SK-N-SH (cell line): Measurements from ENCODE around the gene CNTNAP5. TPM values are rescaled to one million over a fixed set of nuclear protein-coding genes. Genes with fewer than 3 reads are reported as not detected.

Source experiments
- CTCF ChIA-PET: fragments of 300-600, 350-600 bp; formaldehyde crosslinking; extraction: SDS; loops from one replicate; lab custom pipeline; 2021; lab: Yijun Ruan, JAX
- POLR2A ChIA-PET: fragments of 350-600 bp; sonication (Branson Sonifier 250); formaldehyde crosslinking; extraction: SDS; loops from one replicate; lab custom pipeline; 2020; ENCODE audit warnings: antibody characterized with exemption, inconsistent platforms; lab: Yijun Ruan, JAX
- DNase-seq: peaks from one replicate; pipeline ENCODE4 v3.0.0; 2012
- H2AFZ ChIP-seq: fragments of 200-600 bp; sonication (generic); 2 replicates; pipeline ENCODE4 v1.8.1; 2016; ENCODE audit warnings: antibody characterized with exemption, mild to moderate bottlenecking, low read depth
- H3F3A ChIP-seq: fragments of 200-600 bp; sonication (generic); replicated peaks from 2 replicates; pipeline ENCODE3; 2016; ENCODE audit warnings: antibody characterized with exemption, mild to moderate bottlenecking; ENCODE audit not compliant: insufficient read depth
- H3K27ac ChIP-seq, 2 experiments: fragments of 200-500 bp in 1 of 2; fragments of 200-600 bp in 1 of 2; sonication (Bioruptor generic) in 1 of 2; sonication (generic), shearing (Covaris generic) in 1 of 2; 2 replicates each; pipeline versions ENCODE4 v1.5.1 to v1.6.1; 2014 to 2016; ENCODE audit warnings: low read depth in 2 of 2, inconsistent platforms in 1 of 2, low read length in 1 of 2, mild to moderate bottlenecking in 1 of 2, mixed read lengths in 1 of 2
- H3K27me3 ChIP-seq: fragments of 200-600 bp; sonication (generic), shearing (Covaris generic); 2 replicates; pipeline ENCODE4 v1.6.1; 2016; ENCODE audit warnings: mixed run types; ENCODE audit not compliant: insufficient read depth
- H3K36me3 ChIP-seq, 2 experiments: fragments of 200-500 bp in 1 of 2; fragments of 200-600 bp in 1 of 2; sonication (Bioruptor generic) in 1 of 2; sonication (generic) in 1 of 2; replicated peaks in 1 of 2; 2 replicates each; pipeline versions ENCODE3 to v1.5.1; 2014 to 2016; ENCODE audit warnings: low read length in 1 of 2, mild to moderate bottlenecking in 1 of 2; ENCODE audit not compliant: insufficient read depth in 2 of 2, control insufficient read depth in 1 of 2
- H3K4me1 ChIP-seq, 2 experiments: fragments of 200-500 bp in 1 of 2; fragments of 200-600 bp in 1 of 2; sonication (Bioruptor generic) in 1 of 2; sonication (generic), shearing (Covaris generic) in 1 of 2; 2 replicates each; pipeline versions ENCODE4 v1.5.1 to v1.6.1; 2014 to 2016; ENCODE audit warnings: low read depth in 1 of 2, low read length in 1 of 2, mixed run types in 1 of 2; ENCODE audit not compliant: insufficient read depth in 2 of 2, control insufficient read depth in 1 of 2
- H3K4me2 ChIP-seq: fragments of 200-600 bp; sonication (generic), shearing (Covaris generic); 2 replicates; pipeline ENCODE4 v1.6.1; 2017; ENCODE audit warnings: mixed run types
- H3K4me3 ChIP-seq, 2 experiments: fragments of 200-500 bp in 1 of 2; fragments of 200-600 bp in 1 of 2; sonication (Bioruptor generic) in 1 of 2; sonication (generic), shearing (Covaris generic) in 1 of 2; 2 replicates each; pipeline versions ENCODE4 v1.5.1 to v1.8.1; 2014 to 2016; ENCODE audit warnings: low read depth in 2 of 2, inconsistent platforms in 1 of 2, low read length in 1 of 2, mild to moderate bottlenecking in 1 of 2, mixed read lengths in 1 of 2, moderate library complexity in 1 of 2
- H3K79me2 ChIP-seq: fragments of 200-600 bp; sonication (generic); 2 replicates; pipeline ENCODE4 v1.8.1; 2017; ENCODE audit warnings: mild to moderate bottlenecking; ENCODE audit not compliant: insufficient read depth
- H3K9ac ChIP-seq: fragments of 200-600 bp; sonication (generic); 2 replicates; pipeline ENCODE4 v1.6.1; 2017; ENCODE audit warnings: mixed run types
- H3K9me2 ChIP-seq: fragments of 200-600 bp; sonication (generic); 2 replicates; pipeline ENCODE4 v1.6.1; 2017; ENCODE audit warnings: mixed run types
- H3K9me3 ChIP-seq: fragments of 200-600 bp; sonication (generic); 2 replicates; pipeline ENCODE4 v1.6.1; 2017; ENCODE audit warnings: mixed run types, mild to moderate bottlenecking, moderate library complexity
- H4K20me1 ChIP-seq: fragments of 200-600 bp; sonication (generic); 2 replicates; pipeline ENCODE4 v1.6.1; 2017; ENCODE audit warnings: mild to moderate bottlenecking, mixed run types; ENCODE audit not compliant: insufficient read depth
- CHD2 ChIP-seq: fragments of 150-350 bp; IDR thresholded peaks from 2 replicates; pipeline ENCODE4 v1.6.1; 2018; ENCODE audit warnings: low read length; ENCODE audit not compliant: partially characterized antibody
- EP300 ChIP-seq, 2 experiments: IDR thresholded peaks; 2 replicates each; pipeline versions ENCODE4 v1.4.0 to v1.6.1; 2012; ENCODE audit warnings: borderline replicate concordance in 1 of 2, low read depth in 1 of 2, low read length in 1 of 2
- EZH2phosphoT487 ChIP-seq: fragments of 200-600 bp; sonication (generic); IDR thresholded peaks from 2 replicates; pipeline ENCODE4 v1.6.1; 2017; ENCODE audit warnings: low read depth, mixed run types, mild to moderate bottlenecking, antibody characterized with exemption, moderate library complexity, borderline replicate concordance
- FOSL2 ChIP-seq: IDR thresholded peaks from 2 replicates; pipeline ENCODE4 v1.4.0; 2012; ENCODE audit warnings: low read depth, mild to moderate bottlenecking, moderate library complexity, borderline replicate concordance
- GABPA ChIP-seq: IDR thresholded peaks from 2 replicates; pipeline ENCODE4 v1.4.0; 2012; ENCODE audit warnings: low read depth, mild to moderate bottlenecking
- MXI1 ChIP-seq: IDR thresholded peaks from 2 replicates; pipeline ENCODE4 v1.6.1; 2012; ENCODE audit warnings: mild to moderate bottlenecking, low read depth, low read length, improper control_type of control experiment
- NRF1 ChIP-seq: IDR thresholded peaks from 2 replicates; pipeline ENCODE4 v1.6.1; 2012; ENCODE audit warnings: low read depth, mild to moderate bottlenecking, low read length
- RAD21 ChIP-seq: IDR thresholded peaks from 2 replicates; pipeline ENCODE4 v1.6.1; 2012; ENCODE audit warnings: mild to moderate bottlenecking, low read length
- RFX5 ChIP-seq: IDR thresholded peaks from 2 replicates; pipeline ENCODE4 v1.6.1; 2012; ENCODE audit warnings: mild to moderate bottlenecking, improper control_type of control experiment, low read length
- SIN3A ChIP-seq: IDR thresholded peaks from 2 replicates; pipeline ENCODE4 v1.6.1; 2012; ENCODE audit warnings: low read depth, mild to moderate bottlenecking, low read length, moderate library complexity, borderline replicate concordance
- TAF1 ChIP-seq: IDR thresholded peaks from 2 replicates; pipeline ENCODE4 v1.6.1; 2012; ENCODE audit warnings: low read depth, mild to moderate bottlenecking, low read length, moderate library complexity, borderline replicate concordance
- TCF12 ChIP-seq: IDR thresholded peaks from 2 replicates; pipeline ENCODE4 v1.4.0; 2012
- TEAD4 ChIP-seq: IDR thresholded peaks from 2 replicates; pipeline ENCODE4 v1.4.0; 2012; ENCODE audit warnings: mild to moderate bottlenecking, borderline replicate concordance; ENCODE audit not compliant: insufficient read depth
- ZBTB33 ChIP-seq: IDR thresholded peaks from 2 replicates; pipeline ENCODE4 v1.4.0; 2012; ENCODE audit warnings: low read depth, borderline replicate concordance
- WGBS: methylation state at CpG from one replicate; pipeline ENCODE4 v1.1.6; 2017; ENCODE audit warnings: low lambda C conversion rate; 5-methylcytosine and 5-hydroxymethylcytosine counted together
- polyA plus RNA-seq, 3 experiments: library from polyadenylated mRNA; depleted of rRNA; stranded (reverse); fragments of >200 nt; gene quantifications; 2 replicates each; pipeline ENCODE4 v1.2.3, GENCODE V29; 2012
- TF ChIP-seq, protein P1 (sequence below): fragments of 200-600 bp; sonication (generic); IDR thresholded peaks from 2 replicates; pipeline ENCODE4 v1.6.1; 2017; ENCODE audit warnings: antibody characterized with exemption, mild to moderate bottlenecking, moderate library complexity
- TF ChIP-seq, protein P2 (sequence below): fragments of 150-350 bp; IDR thresholded peaks from 2 replicates; pipeline ENCODE4 v1.6.1; 2016; ENCODE audit warnings: mild to moderate bottlenecking, low read depth, low read length
- TF ChIP-seq, protein P3 (sequence below): IDR thresholded peaks from 2 replicates; pipeline ENCODE4 v1.4.0; 2012; ENCODE audit warnings: low read depth, borderline replicate concordance

Gene CNTNAP5
- polyA plus RNA-seq, 1 of the 3 experiments (the other 2 are of a cell fraction): 0.08 TPM

- Histone ChIP-seq H3K27ac (no peak overlapping the region), H3K4me1 (no peaks in the 10 kb centered on the region)
- POLR2A ChIA-PET: no interaction called here
- no peak for TF ChIP-seq MXI1
- no peak for TF ChIP-seq TEAD4
- no peak for TF ChIP-seq FOSL2
- TF ChIP-seq, all 33 proteins: peak for 0
- H3F3A ChIP-seq: no peaks in the 10 kb centered on the region
- no peaks in the 10 kb centered on the region for H3K36me3 ChIP-seq
- CTCF ChIA-PET: no interaction called here
- H3K4me3 ChIP-seq: no peak overlapping the region
- 22% methylated on average over 4 of the region's 4 CpGs for WGBS
- H3K27me3 ChIP-seq: no peaks in the 10 kb centered on the region
- no peak overlapping the region for H2AFZ ChIP-seq
- no peaks in the 10 kb centered on the region for H3K9me2 ChIP-seq
- H3K9me3 ChIP-seq: no peaks in the 10 kb centered on the region
- no peaks in the 10 kb centered on the region for H3K79me2 ChIP-seq
- H3K9ac ChIP-seq: no peak overlapping the region
- no peak overlapping the region for H3K4me2 ChIP-seq
- DNase-seq: no peak
- H4K20me1 ChIP-seq: no peaks in the 10 kb centered on the region
Measured at GRCh38 chr2:124898827-124899226, 873.7 kb downstream of the CNTNAP5 start.

- CTCF ChIA-PET: no interaction called here
- H3K79me2 ChIP-seq: no peaks in the 10 kb centered on the region
- no peak overlapping the region for H3K4me3 ChIP-seq
- H2AFZ ChIP-seq: no peak overlapping the region
- no peaks in the 10 kb centered on the region for H3K36me3 ChIP-seq
- no peaks in the 10 kb centered on the region for H3K9me2 ChIP-seq
- no peak overlapping the region for H3K27ac ChIP-seq
- no peaks in the 10 kb centered on the region for H4K20me1 ChIP-seq
- WGBS: 16% methylated on average over 2 of the region's 2 CpGs
- no peaks in the 10 kb centered on the region for H3K9me3 ChIP-seq
- POLR2A ChIA-PET: no interaction called here
- DNase-seq: no peak
- TF ChIP-seq GABPA (no peak), SIN3A (no peak), RFX5 (no peak)
- TF ChIP-seq, protein P1, sequence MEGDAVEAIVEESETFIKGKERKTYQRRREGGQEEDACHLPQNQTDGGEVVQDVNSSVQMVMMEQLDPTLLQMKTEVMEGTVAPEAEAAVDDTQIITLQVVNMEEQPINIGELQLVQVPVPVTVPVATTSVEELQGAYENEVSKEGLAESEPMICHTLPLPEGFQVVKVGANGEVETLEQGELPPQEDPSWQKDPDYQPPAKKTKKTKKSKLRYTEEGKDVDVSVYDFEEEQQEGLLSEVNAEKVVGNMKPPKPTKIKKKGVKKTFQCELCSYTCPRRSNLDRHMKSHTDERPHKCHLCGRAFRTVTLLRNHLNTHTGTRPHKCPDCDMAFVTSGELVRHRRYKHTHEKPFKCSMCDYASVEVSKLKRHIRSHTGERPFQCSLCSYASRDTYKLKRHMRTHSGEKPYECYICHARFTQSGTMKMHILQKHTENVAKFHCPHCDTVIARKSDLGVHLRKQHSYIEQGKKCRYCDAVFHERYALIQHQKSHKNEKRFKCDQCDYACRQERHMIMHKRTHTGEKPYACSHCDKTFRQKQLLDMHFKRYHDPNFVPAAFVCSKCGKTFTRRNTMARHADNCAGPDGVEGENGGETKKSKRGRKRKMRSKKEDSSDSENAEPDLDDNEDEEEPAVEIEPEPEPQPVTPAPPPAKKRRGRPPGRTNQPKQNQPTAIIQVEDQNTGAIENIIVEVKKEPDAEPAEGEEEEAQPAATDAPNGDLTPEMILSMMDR: no peak
- TF ChIP-seq, all 33 proteins: peak for 0
- H3K4me1 ChIP-seq: no peaks in the 10 kb centered on the region
- no peaks in the 10 kb centered on the region for H3K27me3 ChIP-seq
- no peak overlapping the region for H3K4me2 ChIP-seq
- no peak overlapping the region for H3K9ac ChIP-seq
- no peaks in the 10 kb centered on the region for H3F3A ChIP-seq
Measured at GRCh38 chr2:124908411-124908810, 883.3 kb downstream of the CNTNAP5 start.

GRCh38 chr2:124911560-124911959 is 886.5 kb downstream of the CNTNAP5 start:
- POLR2A ChIA-PET: no interaction called here
- CTCF ChIA-PET: interaction anchor here (1.1 kb wide), 1 partner anchor 14 kb away, joined by 3 read pairs; no protein-coding TSS in a partner anchor
- TF ChIP-seq CHD2: no peak
- TF ChIP-seq, protein P2, sequence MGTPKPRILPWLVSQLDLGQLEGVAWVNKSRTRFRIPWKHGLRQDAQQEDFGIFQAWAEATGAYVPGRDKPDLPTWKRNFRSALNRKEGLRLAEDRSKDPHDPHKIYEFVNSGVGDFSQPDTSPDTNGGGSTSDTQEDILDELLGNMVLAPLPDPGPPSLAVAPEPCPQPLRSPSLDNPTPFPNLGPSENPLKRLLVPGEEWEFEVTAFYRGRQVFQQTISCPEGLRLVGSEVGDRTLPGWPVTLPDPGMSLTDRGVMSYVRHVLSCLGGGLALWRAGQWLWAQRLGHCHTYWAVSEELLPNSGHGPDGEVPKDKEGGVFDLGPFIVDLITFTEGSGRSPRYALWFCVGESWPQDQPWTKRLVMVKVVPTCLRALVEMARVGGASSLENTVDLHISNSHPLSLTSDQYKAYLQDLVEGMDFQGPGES: no peak
- no peak for TF ChIP-seq TCF12
- TF ChIP-seq RFX5: no peak
- no peak for TF ChIP-seq EZH2phosphoT487
- no peak for TF ChIP-seq MXI1
- no peak for TF ChIP-seq EP300 (IDR thresholded peaks at IDR 0.05; ENCODE audit: borderline replicate concordance in 1 of 2, low read depth in 1 of 2, low read length in 1 of 2)
- no peak for TF ChIP-seq RAD21
- TF ChIP-seq ZBTB33: no peak
- no peak for TF ChIP-seq TEAD4
- TF ChIP-seq, protein P3, sequence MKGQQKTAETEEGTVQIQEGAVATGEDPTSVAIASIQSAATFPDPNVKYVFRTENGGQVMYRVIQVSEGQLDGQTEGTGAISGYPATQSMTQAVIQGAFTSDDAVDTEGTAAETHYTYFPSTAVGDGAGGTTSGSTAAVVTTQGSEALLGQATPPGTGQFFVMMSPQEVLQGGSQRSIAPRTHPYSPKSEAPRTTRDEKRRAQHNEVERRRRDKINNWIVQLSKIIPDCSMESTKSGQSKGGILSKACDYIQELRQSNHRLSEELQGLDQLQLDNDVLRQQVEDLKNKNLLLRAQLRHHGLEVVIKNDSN: no peak
- no peak for TF ChIP-seq TAF1
- no peak for TF ChIP-seq SIN3A
- TF ChIP-seq NRF1: no peak

More at GRCh38 chr2:124911560-124911959, 886.5 kb downstream of the CNTNAP5 start:
- Histone ChIP-seq H3F3A (no peaks in the 10 kb centered on the region), H3K79me2 (no peaks in the 10 kb centered on the region), H3K36me3 (no peaks in the 10 kb centered on the region), H3K27me3 (no peaks in the 10 kb centered on the region), H3K27ac (no peak overlapping the region), H3K4me2 (no peak overlapping the region), H2AFZ (no peak overlapping the region), H3K9ac (no peak overlapping the region), H3K4me3 (no peak overlapping the region), H3K4me1 (no peaks in the 10 kb centered on the region), H3K9me3 (no peaks in the 10 kb centered on the region), H3K9me2 (no peaks in the 10 kb centered on the region), H4K20me1 (no peaks in the 10 kb centered on the region)
- WGBS: 39% methylated on average over 4 of the region's 5 CpGs
- DNase-seq: no peak
